Measurements from ENCODE around the gene NELFA.

Gene NELFA

DNA sequence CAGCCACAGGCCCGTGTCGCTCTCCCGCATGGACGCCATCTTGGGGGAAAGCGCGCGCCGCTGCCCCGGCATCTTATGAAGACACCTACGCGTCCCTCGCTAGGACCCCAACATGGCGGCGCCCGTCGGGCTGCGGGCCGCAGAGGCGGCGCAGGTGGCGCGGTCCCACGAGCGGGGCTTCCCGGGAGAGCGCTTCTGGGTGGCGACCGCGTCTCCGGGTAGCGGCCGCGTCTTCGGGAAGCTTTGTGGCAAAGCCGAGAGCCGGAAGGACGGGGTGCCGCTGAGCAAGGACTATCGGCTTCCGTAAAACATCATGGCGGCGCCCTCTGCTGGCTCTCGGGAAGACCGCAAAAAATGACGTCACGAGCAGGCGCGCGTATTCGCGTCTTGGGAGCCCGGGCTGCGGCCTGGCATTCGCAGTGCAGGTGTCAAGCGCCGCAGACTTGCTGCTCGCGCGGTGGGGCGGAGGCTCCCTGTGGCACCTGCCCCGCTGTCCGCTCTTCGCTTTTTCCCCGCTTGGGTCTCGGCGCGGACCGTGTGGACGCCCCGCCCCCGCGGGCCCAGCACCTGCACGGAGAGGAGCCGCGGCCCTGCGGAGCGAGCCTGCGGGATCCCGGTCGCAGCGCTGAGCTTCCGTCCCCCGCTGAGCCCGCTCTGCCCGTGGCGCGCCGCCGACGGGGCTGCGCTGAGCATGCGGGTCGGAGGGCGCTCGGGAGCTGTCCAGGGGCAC, at the start of gene NELFA:
NELFA (minus strand) TSS at position 54 of the 730 bp plus-strand sequence; CDS start at position 39, 15 bp downstream.
- peak; percentile 96 for DNase-seq (ENCODE audit: low spot score)

DNA sequence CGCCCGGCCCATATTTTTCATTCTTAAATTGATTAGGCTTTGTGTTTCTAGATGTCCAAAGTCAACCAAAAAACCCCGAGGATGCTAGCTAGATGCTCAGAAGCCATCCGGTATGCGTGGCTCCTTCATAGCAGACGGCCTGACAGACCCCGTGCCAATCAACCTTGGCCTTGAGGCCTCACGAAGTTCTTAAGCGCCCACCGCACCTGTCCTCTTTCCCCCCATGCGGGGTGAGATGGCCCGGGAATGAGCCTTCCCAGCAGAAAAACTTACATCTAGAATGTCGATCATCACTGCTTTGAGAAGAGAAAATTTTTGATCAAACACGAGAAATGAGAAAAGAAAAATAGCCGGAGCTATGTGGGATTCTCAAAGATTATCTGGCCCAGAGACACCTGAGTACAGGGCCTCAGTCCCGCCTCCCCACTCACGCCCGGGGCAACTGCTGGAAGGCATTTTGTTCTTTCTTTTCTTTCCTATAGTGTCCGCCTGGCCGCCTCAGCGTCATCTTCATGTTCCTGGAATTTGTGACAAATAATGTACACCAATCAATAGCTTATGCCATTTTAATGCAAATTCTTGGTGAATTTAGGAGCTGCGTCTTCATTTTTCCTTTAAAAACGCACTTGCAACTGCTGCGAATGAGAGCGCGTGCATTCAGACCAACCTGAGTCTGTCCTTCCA, 48.8 kb upstream of the NELFA start:
- DNase-seq (ENCODE audit: low spot score), result no peak

- no peak for DNase-seq (ENCODE audit: low spot score)
Observed at GRCh38 chr4:2054217-2054616, 45.4 kb upstream of the NELFA start.

GRCh38 chr4:2051086-2051485, 42.3 kb upstream of the NELFA start:
- DNase-seq (ENCODE audit: low spot score), result no peak

GRCh38 chr4:2049811-2050210, 41.0 kb upstream of the NELFA start:
- DNase-seq (ENCODE audit: low spot score), result no peak

GRCh38 chr4:2049381-2049780, 40.6 kb upstream of the NELFA start:
- DNase-seq (ENCODE audit: low spot score), result no peak

- DNase-seq (ENCODE audit: low spot score), result no peak
Observed at GRCh38 chr4:2048831-2049230, 40.1 kb upstream of the NELFA start.

DNA sequence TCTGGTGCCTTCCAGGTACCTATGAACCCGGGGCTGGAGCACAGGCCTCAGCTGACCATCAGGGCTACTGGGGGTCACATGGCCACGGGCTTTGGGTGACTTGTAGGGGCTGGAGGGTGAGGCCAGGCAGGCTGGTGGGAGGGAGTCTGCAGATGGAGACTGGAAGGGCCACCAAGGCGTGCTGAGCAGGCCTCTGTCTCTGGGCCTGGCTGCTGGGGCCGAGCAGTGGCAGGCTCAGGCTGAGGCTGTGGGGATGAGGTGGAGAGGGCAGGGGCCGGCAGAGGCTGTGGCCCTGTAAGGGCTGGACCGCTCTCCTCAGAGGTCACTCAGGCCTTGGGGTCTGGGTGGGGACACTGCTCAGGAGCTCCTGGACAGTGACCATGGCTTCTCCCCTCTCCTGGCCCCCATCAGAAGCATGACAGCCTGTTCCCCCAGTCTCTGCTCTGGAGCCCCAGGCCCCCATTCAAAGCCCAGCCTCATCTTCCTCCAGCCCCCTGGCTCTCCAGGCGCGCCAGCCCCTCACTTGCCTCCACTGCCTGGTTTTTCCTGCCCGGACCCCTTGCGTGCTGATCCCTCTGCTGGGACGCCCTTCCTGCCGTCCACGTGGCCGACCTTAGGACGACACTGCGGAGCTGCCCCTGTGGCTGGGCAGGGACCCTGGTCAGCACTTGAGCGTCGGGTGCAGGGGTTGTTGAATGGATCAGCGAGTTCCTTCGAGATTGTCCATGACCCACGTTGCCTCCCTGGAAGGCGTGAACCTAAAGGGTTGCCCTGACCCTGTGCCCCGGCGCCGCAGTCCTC, 39.2 kb upstream of the NELFA start:
- no peak for DNase-seq (ENCODE audit: low spot score)

- peak; percentile 12 for DNase-seq (ENCODE audit: low spot score)
Observed at GRCh38 chr4:2047031-2047660, 38.4 kb upstream of the NELFA start.

- no peak for DNase-seq (ENCODE audit: low spot score)
Observed at GRCh38 chr4:2046031-2046961, 37.5 kb upstream of the NELFA start.

DNA sequence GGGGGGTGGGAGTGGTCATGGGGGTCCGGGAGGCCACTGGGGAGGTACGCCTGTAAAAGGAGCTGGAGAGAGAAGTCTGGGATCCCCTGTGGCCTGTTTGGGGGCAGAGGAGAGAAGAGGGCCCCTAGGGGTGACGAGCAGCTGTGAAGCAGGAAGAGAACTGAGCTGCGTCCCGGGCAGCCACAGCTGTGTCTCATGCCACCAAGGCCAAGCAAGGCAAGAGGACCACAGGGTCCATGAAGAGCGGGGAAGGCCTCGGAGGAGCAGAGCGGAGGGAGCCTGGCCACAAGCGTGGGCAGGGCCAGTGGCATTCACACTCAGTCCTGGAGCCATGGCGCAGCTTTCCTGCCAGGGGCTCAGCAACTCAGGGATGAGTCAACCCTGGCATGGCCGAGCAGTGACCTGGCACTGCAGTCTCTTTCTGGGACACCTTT, 36.8 kb upstream of the NELFA start:
- DNase-seq (ENCODE audit: low spot score), result peak; percentile 14

DNA sequence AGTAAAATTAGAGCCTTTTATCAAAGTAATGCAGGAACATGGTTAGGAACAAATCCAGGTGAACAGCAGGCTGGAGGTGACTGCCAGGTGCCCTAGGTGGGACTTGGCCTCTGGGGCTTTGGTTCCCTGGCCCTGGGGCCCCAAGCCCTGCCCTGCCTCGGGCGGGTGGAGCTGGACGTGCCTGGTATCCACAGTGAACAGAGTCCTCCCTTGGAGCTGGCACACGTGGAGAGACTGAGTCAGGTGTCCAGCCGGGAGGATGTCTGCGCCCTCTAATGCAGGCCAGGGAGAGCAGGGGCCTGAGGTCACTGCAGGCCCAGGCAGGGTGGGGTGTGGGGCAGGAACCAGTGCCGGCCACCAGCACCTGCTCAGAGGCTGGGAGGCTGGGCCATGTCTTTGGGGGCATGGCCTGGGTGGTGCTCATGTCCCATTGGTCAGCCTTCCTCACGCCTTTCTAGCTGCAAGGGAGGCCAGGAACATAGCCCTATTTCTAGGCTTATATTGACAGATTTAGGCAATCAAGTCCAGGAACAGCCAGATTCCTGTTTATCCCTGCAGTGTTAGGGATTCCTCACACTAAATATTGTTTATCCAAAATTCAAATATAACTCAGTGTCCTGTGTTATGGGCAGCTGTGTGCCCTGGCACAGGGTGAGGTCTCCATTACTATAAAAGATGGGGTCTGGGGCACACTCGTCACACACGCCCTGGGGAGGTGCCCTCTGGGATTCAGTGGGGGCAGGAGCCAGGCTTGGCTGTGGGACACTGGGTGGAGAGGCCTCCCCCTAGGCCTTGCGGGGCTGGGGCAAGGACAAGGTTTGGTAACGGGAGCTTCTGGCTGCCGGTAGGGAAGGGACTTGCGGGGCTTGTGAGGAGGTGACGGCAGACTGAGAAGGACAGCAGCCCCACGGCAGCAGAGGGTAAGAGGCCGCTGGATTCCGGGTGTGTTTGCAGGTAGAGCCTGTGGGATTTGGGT, 36.1 kb upstream of the NELFA start:
- no peak for DNase-seq (ENCODE audit: low spot score)

GRCh38 chr4:2044119-2044485, 35.3 kb upstream of the NELFA start:
- DNase-seq (ENCODE audit: low spot score), result no peak

- DNase-seq (ENCODE audit: low spot score), result no peak
Observed at GRCh38 chr4:2043396-2044118, 34.8 kb upstream of the NELFA start.

DNA sequence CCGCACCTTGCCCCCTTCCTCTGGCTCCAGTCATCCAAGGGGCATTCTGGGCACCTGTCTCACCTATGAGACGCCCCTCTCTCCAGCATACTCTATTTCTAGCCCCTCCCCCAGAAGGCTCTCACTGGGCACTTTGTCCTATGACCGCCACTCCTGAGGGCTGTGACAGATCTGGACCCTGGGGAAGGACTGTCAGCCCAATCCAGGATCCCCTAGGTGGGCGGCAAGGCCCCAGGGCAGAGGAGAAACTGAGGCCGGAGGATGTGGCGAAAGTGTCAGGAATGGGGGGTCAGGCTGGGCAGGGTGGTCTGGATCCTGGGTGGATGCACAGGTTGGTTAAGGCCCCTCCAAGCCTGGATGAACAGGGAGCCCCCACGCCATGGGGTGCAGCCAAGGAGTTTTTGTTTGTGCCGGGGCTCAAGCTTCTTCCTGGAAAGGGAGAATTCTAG, 34.2 kb upstream of the NELFA start:
- no peak for DNase-seq (ENCODE audit: low spot score)

DNA sequence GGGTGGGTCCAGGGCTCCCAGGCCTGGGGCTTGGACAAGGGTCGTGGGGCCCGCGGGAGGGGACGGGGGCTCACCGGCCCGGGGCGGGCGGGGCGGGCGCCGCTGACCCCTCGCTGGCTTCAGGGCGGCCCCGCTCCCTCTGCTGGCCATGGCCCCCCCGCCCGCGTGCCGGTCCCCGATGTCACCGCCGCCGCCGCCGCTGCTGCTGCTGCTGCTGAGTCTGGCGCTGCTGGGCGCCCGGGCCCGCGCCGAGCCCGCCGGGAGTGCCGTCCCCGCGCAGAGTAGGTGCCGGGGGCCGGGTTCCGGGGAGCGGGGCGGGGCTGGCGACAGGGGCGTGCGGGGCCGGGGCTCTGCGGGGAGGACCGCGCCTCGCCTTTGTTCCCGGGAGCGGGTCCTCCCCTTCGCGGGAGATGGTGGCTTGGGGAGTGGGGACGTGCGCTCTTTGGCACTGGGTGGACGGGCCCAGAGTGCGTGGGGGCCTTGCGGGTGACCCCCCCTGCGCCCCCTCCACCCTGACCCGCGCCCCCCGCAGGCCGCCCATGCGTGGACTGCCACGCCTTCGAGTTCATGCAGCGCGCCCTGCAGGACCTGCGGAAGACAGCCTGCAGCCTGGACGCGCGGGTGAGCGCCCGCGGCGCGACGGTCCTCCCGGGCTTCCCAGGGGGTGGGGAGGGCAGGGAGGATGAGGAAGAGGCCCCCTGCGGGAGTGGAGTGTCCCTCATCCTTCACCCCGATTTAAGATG, 33.6 kb upstream of the NELFA start:
- DNase-seq (ENCODE audit: low spot score), result peak; percentile 74

- DNase-seq (ENCODE audit: low spot score), result peak; percentile 97
Observed at GRCh38 chr4:2041239-2042130, 32.7 kb upstream of the NELFA start.
